WI38 (cell line): ENCODE results near the gene PPP6R1.
A peak's percentile ranks its signal among the peaks of the same experiment; 100 is the strongest.

Source experiments
- H3K4me3 ChIP-seq: 2 replicates; pipeline ENCODE4 v1.5.1; 2011; ENCODE audit warnings: low read depth, mild to moderate bottlenecking, control low read depth, low read length
- TF ChIP-seq, protein P1 (sequence below): IDR thresholded peaks from 2 replicates; pipeline ENCODE4 v1.5.1; 2012; ENCODE audit warnings: low read depth, mild to moderate bottlenecking, control low read depth, low read length

The PPP6R1 gene

DNA sequence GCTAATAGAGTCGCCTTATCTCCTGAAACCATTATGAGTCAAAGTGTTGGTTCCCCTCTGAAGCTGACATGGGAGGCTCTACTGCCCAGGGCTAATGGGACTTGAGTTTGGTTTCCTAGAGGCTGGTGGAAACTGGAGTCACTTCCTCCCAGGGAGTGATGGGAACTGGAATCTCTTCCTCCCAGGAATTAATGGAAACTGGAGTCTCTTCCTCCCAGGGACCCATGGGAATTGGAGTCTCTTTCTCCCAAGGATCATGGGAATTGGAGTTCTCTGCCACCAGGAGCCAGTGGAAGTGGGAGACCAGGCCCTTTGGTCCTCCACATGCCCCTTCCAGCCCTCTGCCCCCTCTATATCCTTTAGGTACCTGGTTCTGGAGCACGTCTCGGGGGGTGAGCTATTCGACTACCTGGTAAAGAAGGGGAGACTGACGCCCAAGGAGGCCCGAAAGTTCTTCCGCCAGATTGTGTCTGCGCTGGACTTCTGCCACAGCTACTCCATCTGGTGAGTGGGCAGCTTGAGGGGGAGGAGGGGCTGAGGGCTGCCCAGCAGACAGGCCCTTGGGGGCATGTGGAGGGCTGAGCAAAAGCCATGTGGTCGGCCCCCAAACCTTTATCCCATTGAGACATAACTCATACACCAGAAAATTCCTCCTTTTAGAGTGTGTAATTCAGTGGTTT is 30.4 kb upstream of the PPP6R1 start:
- no peak overlapping the region for H3K4me3 ChIP-seq
- TF ChIP-seq, protein P1, sequence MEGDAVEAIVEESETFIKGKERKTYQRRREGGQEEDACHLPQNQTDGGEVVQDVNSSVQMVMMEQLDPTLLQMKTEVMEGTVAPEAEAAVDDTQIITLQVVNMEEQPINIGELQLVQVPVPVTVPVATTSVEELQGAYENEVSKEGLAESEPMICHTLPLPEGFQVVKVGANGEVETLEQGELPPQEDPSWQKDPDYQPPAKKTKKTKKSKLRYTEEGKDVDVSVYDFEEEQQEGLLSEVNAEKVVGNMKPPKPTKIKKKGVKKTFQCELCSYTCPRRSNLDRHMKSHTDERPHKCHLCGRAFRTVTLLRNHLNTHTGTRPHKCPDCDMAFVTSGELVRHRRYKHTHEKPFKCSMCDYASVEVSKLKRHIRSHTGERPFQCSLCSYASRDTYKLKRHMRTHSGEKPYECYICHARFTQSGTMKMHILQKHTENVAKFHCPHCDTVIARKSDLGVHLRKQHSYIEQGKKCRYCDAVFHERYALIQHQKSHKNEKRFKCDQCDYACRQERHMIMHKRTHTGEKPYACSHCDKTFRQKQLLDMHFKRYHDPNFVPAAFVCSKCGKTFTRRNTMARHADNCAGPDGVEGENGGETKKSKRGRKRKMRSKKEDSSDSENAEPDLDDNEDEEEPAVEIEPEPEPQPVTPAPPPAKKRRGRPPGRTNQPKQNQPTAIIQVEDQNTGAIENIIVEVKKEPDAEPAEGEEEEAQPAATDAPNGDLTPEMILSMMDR = no peak

DNA sequence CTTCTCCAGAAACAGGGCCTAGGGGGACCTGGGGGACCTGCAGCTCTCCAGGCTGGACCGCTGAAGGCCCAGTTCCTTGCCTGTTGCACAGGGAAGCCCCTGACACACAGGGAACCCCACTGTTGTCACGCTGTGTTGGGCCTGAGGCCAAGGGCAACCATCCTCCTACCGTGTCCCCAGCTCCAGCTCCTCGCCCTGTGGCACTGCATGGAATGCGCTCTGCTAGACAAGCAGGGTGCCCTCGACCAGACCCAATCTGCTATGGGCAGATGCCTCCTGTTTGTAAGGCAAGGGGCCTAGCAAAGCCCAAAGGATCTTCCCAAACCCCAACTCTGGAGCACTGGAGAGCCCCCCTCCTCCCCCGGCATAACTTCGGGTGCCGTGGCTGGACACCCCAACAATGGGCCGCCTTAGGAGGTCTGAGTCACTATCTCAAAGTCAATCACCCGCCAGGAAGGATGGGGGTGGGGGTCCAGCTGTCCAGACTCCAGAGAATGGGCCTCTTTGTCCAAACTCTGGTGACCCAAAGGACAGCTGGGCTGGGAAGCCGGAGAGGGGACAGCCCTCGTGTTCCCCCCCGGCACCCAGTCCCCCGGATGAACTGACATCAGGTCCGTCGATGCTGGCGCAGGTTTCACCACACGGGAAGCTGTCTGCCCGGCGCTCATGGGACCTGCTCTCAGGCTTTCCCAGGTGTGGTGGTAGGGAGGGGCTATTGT is 28.7 kb upstream of the PPP6R1 start:
- H3K4me3 ChIP-seq = no peak overlapping the region
- TF ChIP-seq, protein P1 = no peak

DNA sequence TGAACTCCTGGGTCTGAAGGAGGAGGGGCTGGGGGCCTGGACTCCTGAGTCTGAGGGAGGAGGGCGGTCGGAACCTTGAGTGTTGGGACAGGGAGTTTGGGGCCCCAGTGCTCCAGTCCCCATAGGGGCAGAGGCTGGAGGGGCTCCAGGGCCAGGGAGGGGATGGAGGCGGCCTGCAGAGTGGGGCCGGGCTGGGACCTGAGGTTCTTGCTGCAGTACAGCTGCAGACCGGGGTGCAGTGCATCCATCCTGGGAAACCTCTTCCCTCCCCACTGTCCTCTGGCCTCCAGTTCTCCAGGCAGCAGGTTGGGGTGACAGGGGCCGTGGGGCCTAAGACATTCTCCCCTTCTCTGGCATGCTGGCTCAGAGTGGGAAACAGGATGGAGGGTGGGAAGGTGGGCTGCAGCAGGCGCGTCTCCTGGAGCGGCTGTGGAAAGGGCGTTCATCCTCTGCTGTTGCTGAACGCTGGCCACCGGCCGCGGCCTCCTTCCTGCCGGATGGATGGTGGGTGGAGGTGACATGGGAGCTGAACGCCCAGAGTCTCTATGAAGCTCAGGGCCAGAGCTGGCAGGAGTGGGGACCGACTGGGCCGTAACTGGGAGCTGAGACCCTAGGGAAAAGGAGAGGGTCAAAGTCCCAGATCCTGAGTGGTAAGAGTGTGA is 26.5 kb upstream of the PPP6R1 start:
- H3K4me3 ChIP-seq = peak overlapping the region; percentile 57
- TF ChIP-seq, protein P1 = no peak

DNA sequence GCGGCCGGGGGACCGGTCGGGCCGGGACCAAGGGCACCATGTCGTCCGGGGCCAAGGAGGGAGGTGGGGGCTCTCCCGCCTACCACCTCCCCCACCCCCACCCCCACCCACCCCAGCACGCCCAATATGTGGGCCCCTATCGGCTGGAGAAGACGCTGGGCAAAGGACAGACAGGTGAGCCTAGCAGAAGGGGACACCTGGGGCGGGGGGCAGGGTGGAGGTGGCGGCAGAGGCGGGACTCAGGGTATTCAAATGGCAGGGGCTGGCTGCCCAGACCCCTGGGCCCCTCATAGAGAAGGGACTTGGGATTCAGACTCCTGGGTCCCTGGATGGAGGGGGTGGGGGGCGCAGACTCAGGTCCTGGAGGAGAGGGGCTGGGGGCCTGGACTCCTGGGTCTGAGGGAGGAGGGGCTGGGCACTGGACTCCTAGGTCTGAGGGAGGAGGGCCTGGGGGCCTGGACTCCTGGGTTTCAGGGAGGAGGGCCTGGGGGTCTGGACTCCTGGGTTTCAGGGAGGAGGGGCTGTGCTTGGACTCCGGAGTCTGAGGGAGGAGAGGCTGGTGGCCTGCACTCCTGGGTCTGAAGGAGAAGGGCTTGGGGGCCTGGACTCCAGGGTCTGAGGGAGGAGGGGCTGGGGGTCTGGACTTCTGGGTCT is 25.7 kb upstream of the PPP6R1 start:
- peak overlapping the region; percentile 57 for H3K4me3 ChIP-seq
- TF ChIP-seq, protein P1 = no peak

DNA sequence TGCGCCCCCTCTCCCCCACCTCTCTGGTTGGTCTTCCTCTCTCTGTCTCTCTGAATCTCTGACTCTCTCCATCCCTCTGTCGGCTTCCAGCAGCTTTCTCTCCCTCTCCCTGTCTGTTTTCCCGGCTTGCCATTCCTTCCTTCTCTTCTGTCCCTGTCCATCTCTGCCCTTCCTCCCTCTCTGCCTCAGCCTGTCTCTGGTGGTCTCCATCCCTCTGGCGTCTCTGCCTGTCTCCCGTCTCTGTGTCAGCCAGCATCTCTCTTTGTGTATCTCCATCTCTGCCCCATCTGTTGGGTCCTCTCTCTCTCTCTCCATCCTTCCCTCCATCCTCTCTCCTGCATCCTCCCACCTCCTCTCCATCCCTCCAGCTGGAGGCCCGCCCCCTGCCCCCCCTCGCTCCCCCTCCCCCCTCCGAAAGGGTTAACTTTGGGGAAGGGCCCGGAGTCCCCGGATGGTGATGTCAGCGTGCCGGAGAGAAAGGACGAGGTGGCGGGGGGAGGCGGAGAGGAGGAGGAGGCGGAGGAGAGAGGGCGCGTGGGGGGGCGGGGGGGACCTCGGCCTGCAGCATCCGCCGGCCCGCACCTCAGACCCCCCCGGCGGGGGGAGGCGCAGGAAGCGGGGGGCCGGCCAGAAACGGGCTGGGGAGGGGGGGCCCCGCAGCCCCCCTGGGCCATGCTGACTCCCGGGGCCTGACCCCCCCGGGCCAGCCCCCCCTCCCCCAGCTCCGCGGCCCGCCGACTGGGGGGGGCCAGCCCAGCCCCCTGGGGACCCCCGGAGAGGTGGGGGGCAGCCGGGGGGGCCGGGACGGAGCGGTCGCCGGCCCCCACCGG is 24.9 kb upstream of the PPP6R1 start, which contains the start of gene BRSK1:
TSS of gene BRSK1 (plus strand) at position 450 of the 830 bp plus-strand sequence. CDS start 446 bp downstream, outside the sequence.
- TF ChIP-seq, protein P1 = no peak
- H3K4me3 ChIP-seq = peak within 1 kb of the TSS; percentile 57

DNA sequence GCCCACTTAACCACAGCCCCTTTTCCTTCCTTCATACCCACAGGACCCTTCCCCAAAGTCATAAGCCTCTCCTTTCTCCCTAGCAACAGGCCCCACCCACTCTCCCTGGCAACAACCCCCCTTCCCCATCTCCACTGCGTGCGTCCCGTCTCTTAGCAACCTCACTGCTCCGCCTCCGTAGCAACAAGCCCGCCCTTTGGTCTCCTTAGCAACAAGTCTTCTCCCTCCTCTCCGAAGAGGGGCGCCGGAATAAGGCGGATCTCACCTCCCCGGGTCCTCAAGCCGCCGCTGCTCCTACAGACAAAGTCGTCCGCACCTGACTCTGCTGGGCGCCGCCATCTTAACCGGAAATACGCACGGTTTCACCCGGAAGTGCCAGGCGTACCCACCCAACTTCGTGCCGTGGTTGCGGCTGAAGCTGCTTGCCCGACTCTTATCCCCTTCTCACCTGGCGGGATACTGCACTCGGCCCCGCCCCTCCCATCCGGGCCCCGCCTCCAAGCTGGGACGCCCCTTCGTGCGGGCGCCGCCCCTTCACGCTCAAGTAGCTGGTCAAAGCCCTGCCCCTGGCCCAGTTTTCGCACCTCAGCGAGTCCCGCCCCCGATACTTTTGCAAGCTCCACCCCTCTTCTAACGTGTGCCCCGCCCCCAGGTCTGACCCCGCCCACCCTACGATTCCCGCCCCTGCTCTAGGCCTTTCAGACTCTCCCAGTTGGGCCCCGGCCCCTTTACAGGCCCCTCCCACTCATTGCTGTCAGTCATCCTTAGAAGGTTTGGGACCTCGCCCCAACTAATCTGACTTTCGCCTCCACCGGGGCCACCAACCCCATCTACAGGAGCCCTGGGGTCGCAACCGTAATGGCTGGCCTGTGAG is 21.2 kb upstream of the PPP6R1 start, which contains the start of gene HSPBP1:
TSS of gene HSPBP1 (minus strand) at position 341 of the 874 bp plus-strand sequence. CDS start 502 bp downstream, outside the sequence.
- H3K4me3 ChIP-seq = peak within 1 kb of the TSS; percentile 88
- TF ChIP-seq, protein P1 = no peak
